Endothelial cell of umbilical vein (primary cell): ENCODE data around the gene MEF2C. TPM values are rescaled to one million over a fixed set of nuclear protein-coding genes. Genes with fewer than 3 reads are reported as not detected.
A peak's percentile ranks its signal among the peaks of the same experiment; 100 is the strongest.

ENCODE experiments used
- BruUV-seq: library from RNA; stranded (reverse); fragments of 400-500 nt; replicated peaks from 2 replicates; lab custom pipeline; 2021; lab: Mats Ljungman, UMichigan
- CTCF ChIA-PET: fragments of 300-600, 350-600 bp; sonication (Branson Sonifier 250); formaldehyde crosslinking; loops from one replicate; lab custom pipeline; 2021; ENCODE audit warnings: antibody characterized with exemption, inconsistent platforms; lab: Charles Lee
- POLR2A ChIA-PET: fragments of 300-600, 350-600 bp; sonication (Branson Sonifier 250); formaldehyde crosslinking; loops from one replicate; lab custom pipeline; 2021; ENCODE audit warnings: antibody characterized with exemption, inconsistent platforms; lab: Charles Lee
- DNase-seq: peaks from one replicate; pipeline ENCODE4 v3.0.0-alpha.2; 2011; ENCODE audit warnings: low read depth, low spot score
- FAIRE-seq: peaks from 2 replicates; lab custom pipeline; 2011; peaks lifted over from hg19 to GRCh38; lab: Jason Lieb, UNC
- H2AFZ ChIP-seq: 2 replicates; pipeline ENCODE4 v1.6.0; 2012; ENCODE audit warnings: low read depth, low read length, control low read depth, inconsistent platforms
- H3K27ac ChIP-seq: 2 replicates; pipeline ENCODE4 v1.5.1; 2011; ENCODE audit warnings: low read depth, mild to moderate bottlenecking, control low read depth, low read length, moderate library complexity; ENCODE audit not compliant: insufficient read depth
- H3K27me3 ChIP-seq, 2 experiments: 2 replicates each; pipeline versions ENCODE4 v1.6.0 to v1.6.1; 2011; ENCODE audit warnings: low read length in 2 of 2, mixed read lengths in 1 of 2; ENCODE audit not compliant: control insufficient read depth in 2 of 2, insufficient read depth in 2 of 2
- H3K36me3 ChIP-seq, 2 experiments: 2 replicates in 1 of 2; 3 replicates in 1 of 2; pipeline ENCODE4 v1.5.1; 2011; ENCODE audit warnings: low read length in 2 of 2, mild to moderate bottlenecking in 1 of 2, moderate library complexity in 1 of 2; ENCODE audit not compliant: control insufficient read depth in 2 of 2, insufficient read depth in 2 of 2; ENCODE audit errors: extremely low read depth in 1 of 2
- H3K4me1 ChIP-seq: 3 replicates; pipeline ENCODE4 v1.5.1; 2011; ENCODE audit warnings: mild to moderate bottlenecking, low read length; ENCODE audit not compliant: control insufficient read depth, insufficient read depth; ENCODE audit errors: extremely low read depth
- H3K4me2 ChIP-seq: 2 replicates; pipeline ENCODE4 v1.6.1; 2011; ENCODE audit warnings: low read length, control low read depth, mixed read lengths; ENCODE audit not compliant: insufficient read depth
- H3K4me3 ChIP-seq, 3 experiments: fragments of 200-600 bp in 1 of 3; sonication (generic), shearing (Covaris generic) in 1 of 3; replicated peaks in 1 of 3; 2 replicates each; pipeline ENCODE4 v1.5.1; 2011 to 2016; ENCODE audit warnings: control low read depth in 3 of 3, low read length in 3 of 3, mild to moderate bottlenecking in 2 of 3, inconsistent platforms in 1 of 3, low read depth in 1 of 3, moderate library complexity in 1 of 3; ENCODE audit not compliant: insufficient read depth in 1 of 3
- H3K79me2 ChIP-seq: 2 replicates; pipeline ENCODE4 v1.6.0; 2012; ENCODE audit warnings: low read length, inconsistent platforms; ENCODE audit not compliant: control insufficient read depth, insufficient read depth
- H3K9ac ChIP-seq: replicated peaks from 2 replicates; pipeline ENCODE3; 2011; ENCODE audit warnings: low read length, control low read depth; ENCODE audit not compliant: insufficient read depth; ENCODE audit errors: extremely low read depth
- H3K9me1 ChIP-seq: replicated peaks from 3 replicates; pipeline ENCODE4 v1.6.0; 2011; ENCODE audit warnings: mild to moderate bottlenecking, low read length; ENCODE audit not compliant: control insufficient read depth, insufficient read depth; ENCODE audit errors: extremely low read depth
- H3K9me3 ChIP-seq: replicated peaks from 2 replicates; pipeline ENCODE4 v1.5.1; 2012; ENCODE audit warnings: low read length, inconsistent platforms; ENCODE audit not compliant: control insufficient read depth, insufficient read depth
- H4K20me1 ChIP-seq: replicated peaks from 2 replicates; pipeline ENCODE3; 2011; ENCODE audit warnings: mild to moderate bottlenecking, low read length; ENCODE audit not compliant: control insufficient read depth, insufficient read depth; ENCODE audit errors: extremely low read depth
- CTCF ChIP-seq, 2 donors: IDR thresholded peaks; 1 replicate in 1 of 2; 2 replicates in 1 of 2; pipeline ENCODE4 v1.5.1; 2011; ENCODE audit warnings: low read length in 2 of 2, mild to moderate bottlenecking in 2 of 2, moderate library complexity in 2 of 2, control low read depth in 1 of 2, inconsistent platforms in 1 of 2, low read depth in 1 of 2; ENCODE audit not compliant: insufficient read depth in 1 of 2; ENCODE audit errors: extremely low read depth in 1 of 2
- EZH2 ChIP-seq: IDR thresholded peaks from 2 replicates; pipeline ENCODE4 v1.6.1; 2012; ENCODE audit warnings: borderline replicate concordance, low read depth, mild to moderate bottlenecking, moderate library complexity, low read length, inconsistent platforms; ENCODE audit not compliant: severe bottlenecking
- FOS ChIP-seq: IDR thresholded peaks from 2 replicates; pipeline ENCODE4 v1.6.1; 2011; ENCODE audit warnings: mild to moderate bottlenecking, low read length, moderate library complexity, borderline replicate concordance; ENCODE audit not compliant: insufficient read depth
- GATA2 ChIP-seq: IDR thresholded peaks from 2 replicates; pipeline ENCODE4 v1.7.0; 2011; ENCODE audit warnings: low read depth, mild to moderate bottlenecking, moderate library complexity, mixed read lengths, low read length; ENCODE audit not compliant: insufficient read length, insufficient read depth
- JUN ChIP-seq: IDR thresholded peaks from 2 replicates; pipeline ENCODE4 v1.6.1; 2011; ENCODE audit warnings: borderline replicate concordance, low read depth; ENCODE audit not compliant: insufficient read length, insufficient read depth
- MAX ChIP-seq: IDR thresholded peaks from 2 replicates; pipeline ENCODE4 v1.6.1; 2011; ENCODE audit not compliant: insufficient read depth, insufficient read length
- MYC ChIP-seq: IDR thresholded peaks from one replicate; pipeline ENCODE4 v1.6.1; 2011; ENCODE audit warnings: mild to moderate bottlenecking, low read depth, low read length
- POLR2A ChIP-seq: IDR thresholded peaks from 2 replicates; pipeline ENCODE4 v1.6.1; 2012; ENCODE audit warnings: low read depth, mild to moderate bottlenecking, control low read depth, low read length
- POLR2AphosphoS5 ChIP-seq: IDR thresholded peaks from 2 replicates; pipeline ENCODE4 v1.6.1; 2012; ENCODE audit warnings: low read depth, mild to moderate bottlenecking, control low read depth, low read length, moderate library complexity; ENCODE audit not compliant: insufficient read depth
- dilution Hi-C: fragments of 300-500 bp; cut with MboI; formaldehyde crosslinking; loops from one replicate; pipeline ENCODE4 v1.15.0; 2019; ENCODE audit warnings: low sequenced_read_pairs; ENCODE audit not compliant: extremely low pct_ligation_motif_present
- intact Hi-C: fragments of 100-400 bp; cut with micrococcal nuclease; formaldehyde crosslinking; loops from one replicate; pipeline ENCODE4 v1.10.0; 2022
- polyA plus RNA-seq, 4 experiments: library from polyadenylated mRNA; depleted of rRNA in 3 of 4; stranded (reverse) in 3 of 4; unstranded in 1 of 4; fragments of >200 nt; gene quantifications; 2 replicates each; pipeline versions ENCODE4 v1.2.1 to v1.2.3, GENCODE V29; 2011 to 2012; ENCODE audit warnings: missing spikeins in 1 of 4
- total RNA-seq: library from RNA; stranded (reverse); gene quantifications from 2 replicates; pipeline ENCODE4 v1.2.3, GENCODE V29; 2021

MEF2C gene
- total and polyA plus RNA-seq, 2 donors (not counting 3 experiments of a cell fraction or from before 2014, with no cell fraction given), result 21.2 to 67.7 TPM

DNA sequence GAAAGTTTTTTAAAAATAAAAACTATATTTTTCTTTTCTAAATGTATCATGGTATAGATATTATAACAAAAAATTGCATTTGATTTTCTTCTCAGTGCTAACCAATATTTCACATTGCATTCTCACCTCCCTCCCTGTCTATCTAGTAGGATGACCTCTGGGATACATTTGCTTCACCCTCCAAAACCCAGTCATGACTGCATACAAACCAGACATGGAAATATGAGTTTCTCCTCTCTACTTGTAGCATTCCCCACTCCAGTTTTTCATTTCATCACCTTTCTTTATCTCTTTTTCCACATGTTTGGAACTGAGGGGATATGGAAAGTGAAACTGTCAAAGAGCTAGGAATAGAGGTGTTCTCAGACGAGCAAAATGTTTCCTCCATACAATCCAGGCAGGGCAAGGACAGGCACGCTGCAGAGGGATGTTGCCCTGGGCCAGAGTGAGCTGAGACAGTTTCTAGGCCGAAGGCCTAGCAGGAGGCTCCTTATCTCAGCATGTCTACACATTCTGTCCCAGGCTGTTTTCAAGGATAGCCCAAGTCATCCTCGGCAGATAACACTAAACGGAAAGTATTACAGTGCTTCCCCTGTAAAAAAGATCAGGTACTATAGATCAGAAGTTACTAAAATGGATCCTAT is 46.7 kb downstream of the MEF2C start:
- TF ChIP-seq EZH2, result no peak
- TF ChIP-seq MAX, result no peak
- TF ChIP-seq POLR2A, result no peak
- no peak for TF ChIP-seq POLR2AphosphoS5
- TF ChIP-seq JUN, result no peak
- intact Hi-C loops (no loop called here), dilution Hi-C loops (no loop called here)
- DNase-seq, result peak; percentile 63
- no peaks in the 10 kb centered on the region for H4K20me1 ChIP-seq
- ChIA-PET POLR2A (interaction anchor here (0.7 kb wide), 2 partner anchors 11 to 47 kb away, joined by 3 to 5 read pairs; partner anchors contain the start of gene MEF2C), CTCF (interaction anchor here (0.8 to 2.9 kb wide), 8 partner anchors 7 to 108 kb away, joined by 3 to 11 read pairs (median 4); partner anchors contain the start of gene MEF2C)
- H3K4me2 ChIP-seq, result peak overlapping the region; percentile 100
- peak overlapping the region; percentile 84 for H3K27ac ChIP-seq
- H3K9ac ChIP-seq, result peak overlapping the region; percentile 83
- H3K4me1 ChIP-seq, result peaks cover 40% of the 10 kb centered on the region
- peak overlapping the region; percentile 97 for H2AFZ ChIP-seq
- no peaks in the 10 kb centered on the region for H3K36me3 ChIP-seq
- no TSS peak for BruUV-seq
- no peaks in the 10 kb centered on the region for H3K79me2 ChIP-seq
- peak overlapping the region; percentile 13 to 65 (median 15) for H3K4me3 ChIP-seq
- no peak for FAIRE-seq
- no peaks in the 10 kb centered on the region for H3K9me3 ChIP-seq
- H3K27me3 ChIP-seq, result no peaks in the 10 kb centered on the region
- H3K9me1 ChIP-seq, result no peaks in the 10 kb centered on the region

GRCh38 chr5:88834499-88834898 is 48.5 kb downstream of the MEF2C start:
- no peak overlapping the region for H3K9ac ChIP-seq
- no peaks in the 10 kb centered on the region for H3K36me3 ChIP-seq
- ChIA-PET POLR2A (no interaction called here), CTCF (interaction anchor here (0.7 to 1.5 kb wide), 3 partner anchors 10 to 1347 kb away, joined by 3 to 6 read pairs (median 3); no protein-coding TSS in a partner anchor)
- intact Hi-C loops, result no loop called here
- no peaks in the 10 kb centered on the region for H4K20me1 ChIP-seq
- H3K79me2 ChIP-seq, result peaks cover 4% of the 10 kb centered on the region
- no peaks in the 10 kb centered on the region for H3K9me1 ChIP-seq
- no peak overlapping the region for H3K4me3 ChIP-seq
- no peaks in the 10 kb centered on the region for H3K27me3 ChIP-seq
- TF ChIP-seq EZH2, result no peak
- no peak for TF ChIP-seq MYC
- TF ChIP-seq POLR2A, result no peak
- no peak for TF ChIP-seq CTCF (IDR thresholded peaks at IDR 0.05; ENCODE audit: extremely low read depth in 1 of 2, insufficient read depth in 1 of 2, low read depth in 1 of 2, low read length in 2 of 2)
- no peak for TF ChIP-seq FOS
- TF ChIP-seq POLR2AphosphoS5, result no peak
- no peak for TF ChIP-seq JUN
- no peak for TF ChIP-seq GATA2
- no peak for TF ChIP-seq MAX
- DNase-seq (no peak), FAIRE-seq (no peak)
- H3K4me1 ChIP-seq, result peaks cover 52% of the 10 kb centered on the region
- dilution Hi-C loops, result no loop called here
- no peaks in the 10 kb centered on the region for H3K9me3 ChIP-seq
- no peak overlapping the region for H2AFZ ChIP-seq
- H3K27ac ChIP-seq, result no peak overlapping the region
- H3K4me2 ChIP-seq, result no peak overlapping the region
- BruUV-seq, result no TSS peak
